CD8-positive, alpha-beta memory T cell (primary cell): Measurements from ENCODE around the gene EED. TPM values are rescaled to one million over a fixed set of nuclear protein-coding genes. Genes with fewer than 3 reads are reported as not detected.

Experiments used
- CTCF ChIA-PET: fragments of 350-600 bp; sonication (Branson Sonifier 250); formaldehyde crosslinking; loops from one replicate; lab custom pipeline; 2021; ENCODE audit warnings: antibody characterized with exemption; lab: Charles Lee
- POLR2A ChIA-PET: fragments of 350-600 bp; sonication (Branson Sonifier 250); formaldehyde crosslinking; loops from one replicate; lab custom pipeline; 2021; ENCODE audit warnings: antibody characterized with exemption; lab: Charles Lee
- DNase-seq, 5 donors: peaks; one replicate each; pipeline versions ENCODE4 v3.0.0 to v3.0.0-alpha.2; 2020 to 2022; ENCODE audit warnings: mixed read lengths in 1 of 5
- H3K27ac ChIP-seq: one replicate; pipeline ENCODE4 v1.7.0; 2013; ENCODE audit warnings: low read depth, mild to moderate bottlenecking, low read length, moderate library complexity
- H3K27me3 ChIP-seq: 2 replicates; pipeline ENCODE4 v1.7.0; 2013; ENCODE audit warnings: low read length, mild to moderate bottlenecking; ENCODE audit not compliant: insufficient read depth, poor library complexity, severe bottlenecking
- H3K36me3 ChIP-seq: 2 replicates; pipeline ENCODE4 v1.7.0; 2013; ENCODE audit warnings: mild to moderate bottlenecking, low read length, moderate library complexity; ENCODE audit not compliant: insufficient read depth
- H3K4me1 ChIP-seq: 2 replicates; pipeline ENCODE4 v1.7.0; 2013; ENCODE audit warnings: mild to moderate bottlenecking, low read length, moderate library complexity; ENCODE audit not compliant: insufficient read depth
- H3K4me3 ChIP-seq: 2 replicates; pipeline ENCODE4 v1.7.0; 2013; ENCODE audit warnings: mild to moderate bottlenecking, low read length
- H3K9me3 ChIP-seq: 2 replicates; pipeline ENCODE4 v1.7.0; 2013; ENCODE audit warnings: mild to moderate bottlenecking, low read length
- H3K27ac Mint-ChIP-seq, 8 donors: one replicate each; pipeline ENCODE4 v1.8.0; 2020 to 2021; ENCODE audit warnings: mixed read lengths in 8 of 8, mild to moderate bottlenecking in 6 of 8, inconsistent platforms in 3 of 8, moderate library complexity in 3 of 8
- H3K27me3 Mint-ChIP-seq, 2 donors: one replicate each; pipeline ENCODE4 v1.8.0; 2020 to 2021; ENCODE audit warnings: mixed read lengths in 2 of 2, mild to moderate bottlenecking in 1 of 2, moderate library complexity in 1 of 2
- H3K36me3 Mint-ChIP-seq, 3 donors: one replicate each; pipeline ENCODE4 v1.8.0; 2020 to 2021; ENCODE audit warnings: mixed read lengths in 3 of 3, inconsistent platforms in 1 of 3, mild to moderate bottlenecking in 1 of 3
- H3K4me1 Mint-ChIP-seq, 3 donors: one replicate each; pipeline ENCODE4 v1.8.0; 2020 to 2021; ENCODE audit warnings: mixed read lengths in 3 of 3, inconsistent platforms in 1 of 3, mild to moderate bottlenecking in 1 of 3
- H3K4me3 Mint-ChIP-seq, 7 donors: one replicate each; pipeline ENCODE4 v1.8.0; 2020 to 2021; ENCODE audit warnings: mixed read lengths in 7 of 7, mild to moderate bottlenecking in 6 of 7, moderate library complexity in 4 of 7, inconsistent platforms in 2 of 7
- H3K9me3 Mint-ChIP-seq, 5 donors: one replicate each; pipeline ENCODE4 v1.8.0; 2020 to 2022; ENCODE audit warnings: mixed read lengths in 5 of 5, mild to moderate bottlenecking in 3 of 5, moderate library complexity in 2 of 5, inconsistent platforms in 1 of 5
- polyA plus RNA-seq: library from polyadenylated mRNA; unstranded; fragments of 300-500 nt; fragmentation: Illumina TruSeq; gene quantifications from one replicate; pipeline ENCODE4 v1.2.3, GENCODE V29; 2021
- total RNA-seq, 2 experiments: library from RNA; stranded (reverse); gene quantifications; one replicate each; pipeline ENCODE4 v1.2.3, GENCODE V29; 2021

Gene EED
- total and polyA plus RNA-seq, 3 experiments from 2014 or later, result 23.6 to 190 (median 188) TPM

GRCh38 chr11:86232556-86232955 is 12.0 kb upstream of the EED start:
- Histone ChIP-seq H3K27ac (no peak overlapping the region), H3K36me3 (no peaks in the 10 kb centered on the region), H3K4me1 (no peaks in the 10 kb centered on the region), H3K9me3 (no peaks in the 10 kb centered on the region), H3K4me3 (no peak overlapping the region), H3K27me3 (no peaks in the 10 kb centered on the region)
- Mint-ChIP-seq H3K4me1 (no peaks in the 10 kb centered on the region), H3K36me3 (no peaks in the 10 kb centered on the region), H3K9me3 (no peaks in the 10 kb centered on the region), H3K4me3 (no peak overlapping the region), H3K27ac (no peak overlapping the region), H3K27me3 (peaks cover 5 to 9% of the 10 kb centered on the region in 2 donors)
- DNase-seq, result no peak
- CTCF ChIA-PET, result interaction anchor here (0.6 to 2.9 kb wide), 2 partner anchors 14 to 188 kb away, joined by 3 to 15 read pairs; no protein-coding TSS in a partner anchor
- POLR2A ChIA-PET, result no interaction called here

GRCh38 chr11:86234831-86235461 is 9.6 kb upstream of the EED start:
- H3K4me1 ChIP-seq, result no peaks in the 10 kb centered on the region
- H3K27me3 ChIP-seq, result no peaks in the 10 kb centered on the region
- no peaks in the 10 kb centered on the region for H3K9me3 Mint-ChIP-seq
- H3K9me3 ChIP-seq, result no peaks in the 10 kb centered on the region
- POLR2A ChIA-PET, result interaction anchor here (0.6 kb wide), 1 partner anchor 10 kb away, joined by 4 read pairs; no protein-coding TSS in a partner anchor
- H3K4me3 Mint-ChIP-seq, result no peak overlapping the region
- no peak for DNase-seq
- H3K27ac Mint-ChIP-seq, result no peak overlapping the region
- no peaks in the 10 kb centered on the region for H3K4me1 Mint-ChIP-seq
- H3K36me3 ChIP-seq, result no peaks in the 10 kb centered on the region
- no peaks in the 10 kb centered on the region for H3K36me3 Mint-ChIP-seq
- no peak overlapping the region for H3K27ac ChIP-seq
- CTCF ChIA-PET, result interaction anchor here (0.7 kb wide), 1 partner anchor 293 kb away, joined by 3 read pairs; no protein-coding TSS in a partner anchor
- H3K4me3 ChIP-seq, result no peak overlapping the region
- H3K27me3 Mint-ChIP-seq, result peaks cover 5 to 11% of the 10 kb centered on the region in 2 donors

GRCh38 chr11:86237267-86237804 is 7.2 kb upstream of the EED start:
- Histone ChIP-seq H3K27ac (no peak overlapping the region), H3K4me1 (no peaks in the 10 kb centered on the region), H3K9me3 (no peaks in the 10 kb centered on the region), H3K27me3 (no peaks in the 10 kb centered on the region), H3K36me3 (no peaks in the 10 kb centered on the region), H3K4me3 (no peak overlapping the region)
- no peaks in the 10 kb centered on the region for H3K9me3 Mint-ChIP-seq
- H3K36me3 Mint-ChIP-seq, result no peaks in the 10 kb centered on the region
- CTCF ChIA-PET, result no interaction called here
- peaks cover 4 to 13% of the 10 kb centered on the region in 2 donors for H3K27me3 Mint-ChIP-seq
- peaks cover 0 to 4% (median 0%) of the 10 kb centered on the region in 3 donors for H3K4me1 Mint-ChIP-seq
- H3K27ac Mint-ChIP-seq, result peak overlapping the region in 1 of 8 donors; percentile 73
- no peak overlapping the region for H3K4me3 Mint-ChIP-seq
- POLR2A ChIA-PET, result no interaction called here
- no peak for DNase-seq

- Histone ChIP-seq H3K9me3 (no peaks in the 10 kb centered on the region), H3K4me3 (no peak overlapping the region), H3K27me3 (no peaks in the 10 kb centered on the region), H3K27ac (no peak overlapping the region), H3K4me1 (peaks cover 7% of the 10 kb centered on the region), H3K36me3 (no peaks in the 10 kb centered on the region)
- no peak overlapping the region for H3K27ac Mint-ChIP-seq
- peaks cover 4 to 5% of the 10 kb centered on the region in 2 donors for H3K27me3 Mint-ChIP-seq
- POLR2A ChIA-PET, result no interaction called here
- CTCF ChIA-PET, result interaction anchor here (0.6 to 1.8 kb wide), 3 partner anchors 21 to 452 kb away, joined by 3 to 4 read pairs (median 3); no protein-coding TSS in a partner anchor
- no peak for DNase-seq
- H3K9me3 Mint-ChIP-seq, result no peaks in the 10 kb centered on the region
- H3K4me3 Mint-ChIP-seq, result peak overlapping the region in 1 of 7 donors; percentile 11
- H3K4me1 Mint-ChIP-seq, result peaks cover 0 to 4% (median 0%) of the 10 kb centered on the region in 3 donors
- H3K36me3 Mint-ChIP-seq, result no peaks in the 10 kb centered on the region
These were observed 4.4 kb upstream of the EED start for GRCh38 chr11:86240164-86240563.

GRCh38 chr11:86241956-86242535 is 2.5 kb upstream of the EED start:
- Mint-ChIP-seq H3K9me3 (no peaks in the 10 kb centered on the region), H3K4me3 (peak overlapping the region in 1 of 7 donors; percentile 61), H3K4me1 (peaks cover 0 to 4% (median 2%) of the 10 kb centered on the region in 3 donors), H3K27ac (no peak overlapping the region), H3K36me3 (no peaks in the 10 kb centered on the region), H3K27me3 (peaks cover 4 to 5% of the 10 kb centered on the region in 2 donors)
- Histone ChIP-seq H3K4me1 (peaks cover 16% of the 10 kb centered on the region), H3K27ac (no peak overlapping the region), H3K27me3 (no peaks in the 10 kb centered on the region), H3K36me3 (no peaks in the 10 kb centered on the region), H3K4me3 (no peak overlapping the region), H3K9me3 (no peaks in the 10 kb centered on the region)
- CTCF ChIA-PET, result interaction anchor here (0.6 to 1.8 kb wide), 3 partner anchors 21 to 201 kb away, joined by 3 to 4 read pairs (median 3); no protein-coding TSS in a partner anchor
- POLR2A ChIA-PET, result no interaction called here
- no peak for DNase-seq

GRCh38 chr11:86243396-86243795 is 1.2 kb upstream of the EED start:
- Histone ChIP-seq H3K4me3 (no peak overlapping the region), H3K9me3 (no peaks in the 10 kb centered on the region), H3K36me3 (no peaks in the 10 kb centered on the region), H3K27ac (peak overlapping the region; percentile 96), H3K4me1 (peaks cover 29% of the 10 kb centered on the region), H3K27me3 (no peaks in the 10 kb centered on the region)
- Mint-ChIP-seq H3K27ac (peak overlapping the region in 1 of 8 donors; percentile 47), H3K4me3 (no peak overlapping the region), H3K9me3 (no peaks in the 10 kb centered on the region), H3K27me3 (peaks cover 4 to 5% of the 10 kb centered on the region in 2 donors), H3K4me1 (peaks cover 0 to 16% (median 4%) of the 10 kb centered on the region in 3 donors), H3K36me3 (no peaks in the 10 kb centered on the region)
- DNase-seq, result no peak
- CTCF ChIA-PET, result no interaction called here
- POLR2A ChIA-PET, result no interaction called here

GRCh38 chr11:86244063-86244521 is 461 bp upstream of the EED start:
- ChIA-PET POLR2A (interaction anchor here (1.6 kb wide), 1 partner anchor 616 kb away, joined by 10 read pairs; the partner anchor contains the start of genes DLG2 and TMEM126B), CTCF (interaction anchor here (1.3 to 1.6 kb wide), 2 partner anchors 51 to 58 kb away, joined by 5 read pairs; partner anchors contain the start of gene HIKESHI)
- peak overlapping the region; percentile 100 for H3K4me3 ChIP-seq
- Mint-ChIP-seq H3K27me3 (peaks cover 4 to 5% of the 10 kb centered on the region in 2 donors), H3K4me3 (no peak overlapping the region), H3K9me3 (no peaks in the 10 kb centered on the region), H3K27ac (no peak overlapping the region), H3K36me3 (no peaks in the 10 kb centered on the region), H3K4me1 (peaks cover 0 to 23% (median 4%) of the 10 kb centered on the region in 3 donors)
- H3K27ac ChIP-seq, result peak overlapping the region; percentile 96
- peak in 4 of 5 donors; percentile 84 to 92 (median 88) for DNase-seq
- no peaks in the 10 kb centered on the region for H3K36me3 ChIP-seq
- no peaks in the 10 kb centered on the region for H3K27me3 ChIP-seq
- peaks cover 35% of the 10 kb centered on the region for H3K4me1 ChIP-seq
- H3K9me3 ChIP-seq, result no peaks in the 10 kb centered on the region
